ENCODE results near the gene ADM2.
A peak's percentile ranks its signal among the peaks of the same experiment; 100 is the strongest.

Gene ADM2

GRCh38 chr22:50469377-50470305 is 11.7 kb upstream of the ADM2 start:
- H3K4me3 ChIP-seq (ENCODE audit: low read length) = no peak overlapping the region
- DNase-seq (ENCODE audit: low read depth) = peak; percentile 81

GRCh38 chr22:50470491-50470890 is 10.9 kb upstream of the ADM2 start:
- H3K4me3 ChIP-seq (ENCODE audit: low read length) = no peak overlapping the region
- TF ChIP-seq CTCF (IDR thresholded peaks at IDR 0.05; ENCODE audit: insufficient read depth, low read depth, low read length, missing control alignments) = no peak
- peak; percentile 29 for DNase-seq (ENCODE audit: low read depth)

More at GRCh38 chr22:50469377-50470305, 11.7 kb upstream of the ADM2 start:
- no peak for TF ChIP-seq CTCF (IDR thresholded peaks at IDR 0.05; ENCODE audit: insufficient read depth, low read depth, low read length, missing control alignments)

- TF ChIP-seq CTCF (IDR thresholded peaks at IDR 0.05; ENCODE audit: insufficient read depth, low read depth, low read length, missing control alignments) = no peak
- no peak overlapping the region for H3K4me3 ChIP-seq (ENCODE audit: low read length)
- no peak for DNase-seq (ENCODE audit: low read depth)
Observed at GRCh38 chr22:50471197-50471847, 10.0 kb upstream of the ADM2 start.

- no peak for TF ChIP-seq CTCF (IDR thresholded peaks at IDR 0.05; ENCODE audit: insufficient read depth, low read depth, low read length, missing control alignments)
- H3K4me3 ChIP-seq (ENCODE audit: low read length) = no peak overlapping the region
Observed at GRCh38 chr22:50471962-50472361, 9.4 kb upstream of the ADM2 start.

GRCh38 chr22:50473088-50473487 is 8.3 kb upstream of the ADM2 start:
- peak; percentile 53 for TF ChIP-seq CTCF (IDR thresholded peaks at IDR 0.05; ENCODE audit: insufficient read depth, low read depth, low read length, missing control alignments)
- peak; percentile 42 for DNase-seq (ENCODE audit: low read depth)
- H3K4me3 ChIP-seq (ENCODE audit: low read length) = peak overlapping the region; percentile 68

More at GRCh38 chr22:50471962-50472361, 9.4 kb upstream of the ADM2 start:
- no peak for DNase-seq (ENCODE audit: low read depth)

- DNase-seq (ENCODE audit: low read depth) = peak; percentile 60
- no peak for TF ChIP-seq CTCF (IDR thresholded peaks at IDR 0.05; ENCODE audit: insufficient read depth, low read depth, low read length, missing control alignments)
- peak overlapping the region; percentile 68 for H3K4me3 ChIP-seq (ENCODE audit: low read length)
Observed at GRCh38 chr22:50473855-50474671, 7.3 kb upstream of the ADM2 start.
